Fibroblast of lung (primary cell): ENCODE measurements around the gene OVCA2.

Source experiments
- CTCF ChIP-seq, 2 donors: IDR thresholded peaks in 1 of 2; conservative IDR thresholded peaks in 1 of 2; 1 replicate in 1 of 2; 2 replicates in 1 of 2; pipeline ENCODE4 v1.5.1; 2011 to 2012; ENCODE audit warnings: low read length in 2 of 2, control low read depth in 1 of 2, inconsistent platforms in 1 of 2, low read depth in 1 of 2, mild to moderate bottlenecking in 1 of 2
- EZH2 ChIP-seq: IDR thresholded peaks from 2 replicates; pipeline ENCODE4 v1.5.1; 2012; ENCODE audit warnings: low read length, control low read depth, mild to moderate bottlenecking; ENCODE audit errors: missing control alignments

GRCh38 chr17:1994707-1995106, 47.1 kb upstream of the OVCA2 start:
- no peak for TF ChIP-seq CTCF (conservative IDR thresholded peaks at IDR 0.05 in 1 of 2, IDR thresholded peaks at IDR 0.05 in 1 of 2; ENCODE audit: low read depth in 1 of 2, low read length in 2 of 2)
- no peak for TF ChIP-seq EZH2
